HEK293T (cell line): ENCODE data around the gene KLHL29.

Experiments used
- CTCF ChIA-PET: fragments of 350-600 bp; formaldehyde crosslinking; extraction: SDS; loops from one replicate; lab custom pipeline; 2021; ENCODE audit warnings: antibody characterized with exemption, inconsistent platforms; lab: Yijun Ruan, JAX
- POLR2A ChIA-PET: fragments of 350-600 bp; formaldehyde crosslinking; extraction: SDS; loops from one replicate; lab custom pipeline; 2020; ENCODE audit warnings: antibody characterized with exemption, inconsistent platforms; lab: Yijun Ruan, JAX
- DNase-seq: peaks from one replicate; pipeline ENCODE4 v3.0.0; 2012; ENCODE audit warnings: mixed read lengths; ENCODE audit errors: extremely low spot score
- ARNT ChIP-seq: fragments of 450-650 bp; IDR thresholded peaks from 2 replicates; pipeline ENCODE4 v1.6.1; 2017; ENCODE audit warnings: mild to moderate bottlenecking
- BHLHE40 ChIP-seq: fragments of 450-650 bp; IDR thresholded peaks from 2 replicates; pipeline ENCODE4 v1.6.1; 2016; ENCODE audit warnings: mild to moderate bottlenecking, moderate library complexity, borderline replicate concordance
- CTBP1 ChIP-seq: fragments of 450-650 bp; IDR thresholded peaks from 2 replicates; pipeline ENCODE4 v1.6.1; 2016; ENCODE audit warnings: borderline replicate concordance
- ELF4 ChIP-seq: fragments of 450-650 bp; IDR thresholded peaks from 2 replicates; pipeline ENCODE4 v1.6.1; 2017; ENCODE audit warnings: antibody characterized with exemption
- FOXA1 ChIP-seq: fragments of 450-650 bp; IDR thresholded peaks from 2 replicates; pipeline ENCODE4 v1.6.1; 2016; ENCODE audit warnings: mild to moderate bottlenecking
- FOXK2 ChIP-seq: fragments of 450-650 bp; IDR thresholded peaks from 2 replicates; pipeline ENCODE4 v1.6.1; 2016; ENCODE audit warnings: mild to moderate bottlenecking
- FOXM1 ChIP-seq: fragments of 450-650 bp; IDR thresholded peaks from 2 replicates; pipeline ENCODE4 v1.6.1; 2017; ENCODE audit warnings: mild to moderate bottlenecking, borderline replicate concordance
- HDGF ChIP-seq: fragments of 450-650 bp; IDR thresholded peaks from 2 replicates; pipeline ENCODE4 v1.6.1; 2017; ENCODE audit warnings: antibody characterized with exemption, borderline replicate concordance
- L3MBTL2 ChIP-seq: fragments of 450-650 bp; conservative IDR thresholded peaks from 2 replicates; pipeline ENCODE4 v1.6.1; 2016; ENCODE audit warnings: mild to moderate bottlenecking
- LEF1 ChIP-seq: fragments of 450-650 bp; IDR thresholded peaks from 2 replicates; pipeline ENCODE4 v1.6.1; 2017; ENCODE audit warnings: mild to moderate bottlenecking, borderline replicate concordance
- NFRKB ChIP-seq: fragments of 450-650 bp; IDR thresholded peaks from 2 replicates; pipeline ENCODE4 v1.6.1; 2016; ENCODE audit warnings: mild to moderate bottlenecking, moderate library complexity
- SP1 ChIP-seq: fragments of 450-650 bp; IDR thresholded peaks from 2 replicates; pipeline ENCODE4 v1.6.1; 2017
- SUZ12 ChIP-seq: fragments of 450-650 bp; IDR thresholded peaks from 2 replicates; pipeline ENCODE4 v1.6.1; 2016; ENCODE audit warnings: mild to moderate bottlenecking
- TARDBP ChIP-seq: fragments of 450-650 bp; IDR thresholded peaks from 2 replicates; pipeline ENCODE4 v1.6.1; 2016
- ZNF384 ChIP-seq: fragments of 450-650 bp; IDR thresholded peaks from 2 replicates; pipeline ENCODE4 v1.6.1; 2016
- TF ChIP-seq, protein P1 (sequence below): fragments of 450-650 bp; IDR thresholded peaks from 2 replicates; pipeline ENCODE4 v1.6.1; 2016

The KLHL29 gene

GRCh38 chr2:23531280-23531679, 146.3 kb downstream of the KLHL29 start:
- no peak for TF ChIP-seq FOXM1
- TF ChIP-seq CTBP1: no peak
- TF ChIP-seq ZNF384: no peak
- TF ChIP-seq FOXA1: no peak
- no peak for TF ChIP-seq NFRKB
- TF ChIP-seq ELF4: no peak
- no peak for TF ChIP-seq HDGF
- no peak for TF ChIP-seq LEF1
- no peak for TF ChIP-seq FOXK2
- no peak for TF ChIP-seq SP1
- TF ChIP-seq, protein P1, sequence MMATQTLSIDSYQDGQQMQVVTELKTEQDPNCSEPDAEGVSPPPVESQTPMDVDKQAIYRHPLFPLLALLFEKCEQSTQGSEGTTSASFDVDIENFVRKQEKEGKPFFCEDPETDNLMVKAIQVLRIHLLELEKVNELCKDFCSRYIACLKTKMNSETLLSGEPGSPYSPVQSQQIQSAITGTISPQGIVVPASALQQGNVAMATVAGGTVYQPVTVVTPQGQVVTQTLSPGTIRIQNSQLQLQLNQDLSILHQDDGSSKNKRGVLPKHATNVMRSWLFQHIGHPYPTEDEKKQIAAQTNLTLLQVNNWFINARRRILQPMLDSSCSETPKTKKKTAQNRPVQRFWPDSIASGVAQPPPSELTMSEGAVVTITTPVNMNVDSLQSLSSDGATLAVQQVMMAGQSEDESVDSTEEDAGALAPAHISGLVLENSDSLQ: no peak
- no peak for TF ChIP-seq TARDBP
- TF ChIP-seq SUZ12: no peak
- ChIA-PET CTCF (no interaction called here), POLR2A (no interaction called here)
- DNase-seq: no peak

GRCh38 chr2:23531881-23532280, 146.9 kb downstream of the KLHL29 start:
- POLR2A ChIA-PET: no interaction called here
- no peak for TF ChIP-seq ZNF384
- TF ChIP-seq SUZ12: no peak
- no peak for TF ChIP-seq ARNT
- TF ChIP-seq FOXM1: no peak
- no peak for TF ChIP-seq BHLHE40
- no peak for TF ChIP-seq FOXK2
- no peak for TF ChIP-seq TARDBP
- no peak for TF ChIP-seq NFRKB
- TF ChIP-seq SP1: no peak

GRCh38 chr2:23532391-23533337, 147.7 kb downstream of the KLHL29 start:
- no peak for DNase-seq
- POLR2A ChIA-PET: no interaction called here
- CTCF ChIA-PET: interaction anchor here (0.7 kb wide), 1 partner anchor 52 kb away, joined by 3 read pairs; no protein-coding TSS in a partner anchor
- TF ChIP-seq SP1 (no peak), ELF4 (no peak), TARDBP (no peak), FOXA1 (no peak), CTBP1 (no peak), HDGF (no peak), ZNF384 (no peak), FOXM1 (no peak), LEF1 (no peak), L3MBTL2 (no peak), SUZ12 (no peak), NFRKB (no peak), FOXK2 (no peak), ARNT (no peak), BHLHE40 (no peak)
- TF ChIP-seq, protein P1: no peak

More at GRCh38 chr2:23531881-23532280, 146.9 kb downstream of the KLHL29 start:
- CTCF ChIA-PET: no interaction called here
- DNase-seq: no peak

DNA sequence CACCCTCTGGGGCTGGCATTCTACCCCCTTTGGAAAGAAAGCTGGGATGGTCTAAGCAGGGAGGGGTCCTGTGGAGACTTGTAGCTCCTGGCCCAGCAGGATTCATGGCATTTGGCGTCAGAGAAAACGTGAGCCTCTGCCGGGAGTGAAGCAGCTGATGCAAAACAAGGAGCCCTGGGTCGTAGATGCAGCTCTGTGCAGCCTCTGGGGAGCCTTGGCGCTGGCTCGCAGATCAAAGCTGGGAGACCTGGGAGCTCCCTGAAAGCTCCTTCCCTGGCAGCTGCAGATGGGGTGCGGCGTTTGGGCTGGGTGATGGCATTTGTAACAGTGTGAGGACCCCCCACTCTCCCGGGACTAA, 148.3 kb downstream of the KLHL29 start:
- DNase-seq: no peak
- ChIA-PET POLR2A (no interaction called here), CTCF (interaction anchor here (1.0 kb wide), 1 partner anchor 19 kb away, joined by 5 read pairs; no protein-coding TSS in a partner anchor)
- TF ChIP-seq FOXM1: no peak
- TF ChIP-seq NFRKB: no peak
- TF ChIP-seq ELF4: no peak
- TF ChIP-seq CTBP1: no peak
- TF ChIP-seq ARNT: no peak
- no peak for TF ChIP-seq FOXA1
- TF ChIP-seq, protein P1: no peak
- no peak for TF ChIP-seq FOXK2
- TF ChIP-seq BHLHE40: no peak
- TF ChIP-seq ZNF384: no peak
- no peak for TF ChIP-seq SUZ12
- no peak for TF ChIP-seq L3MBTL2
- no peak for TF ChIP-seq HDGF
- TF ChIP-seq TARDBP: no peak
- TF ChIP-seq LEF1: no peak
- no peak for TF ChIP-seq SP1

- no peak for DNase-seq
- TF ChIP-seq SUZ12 (no peak), NFRKB (no peak), SP1 (no peak), ELF4 (no peak), TARDBP (no peak), HDGF (no peak), FOXK2 (no peak), BHLHE40 (no peak), L3MBTL2 (no peak), ARNT (no peak), LEF1 (no peak), CTBP1 (no peak)
- TF ChIP-seq, protein P1: no peak
- CTCF ChIA-PET: no interaction called here
- POLR2A ChIA-PET: no interaction called here
Observed at GRCh38 chr2:23534771-23535170, 149.8 kb downstream of the KLHL29 start.
